Breast epithelium (tissue), 3 donors: ENCODE results near the gene COX7B.
"Not testable (repeated sequence)": the region's sequence is repeated elsewhere in the genome, so short reads cannot be mapped to it uniquely, and the experiment has no call there.

Source experiments
- POLR2A ChIP-seq: fragments of 450-650 bp; IDR thresholded peaks from one replicate; pipeline ENCODE4 v1.6.1; 2016; ENCODE audit warnings: antibody characterized with exemption, mild to moderate bottlenecking, moderate library complexity
- POLR2AphosphoS5 ChIP-seq, 3 donors: sonication (generic); formaldehyde crosslinking; IDR thresholded peaks; one replicate each; pipeline ENCODE4 v1.6.1; 2017; ENCODE audit warnings: antibody characterized with exemption in 3 of 3
- TF ChIP-seq, protein P1 (sequence below), 3 donors: fragments of 450-650 bp; IDR thresholded peaks; one replicate each; pipeline ENCODE4 v1.5.1; 2016 to 2017; ENCODE audit warnings: antibody characterized with exemption in 3 of 3, mild to moderate bottlenecking in 3 of 3, moderate library complexity in 3 of 3

DNA sequence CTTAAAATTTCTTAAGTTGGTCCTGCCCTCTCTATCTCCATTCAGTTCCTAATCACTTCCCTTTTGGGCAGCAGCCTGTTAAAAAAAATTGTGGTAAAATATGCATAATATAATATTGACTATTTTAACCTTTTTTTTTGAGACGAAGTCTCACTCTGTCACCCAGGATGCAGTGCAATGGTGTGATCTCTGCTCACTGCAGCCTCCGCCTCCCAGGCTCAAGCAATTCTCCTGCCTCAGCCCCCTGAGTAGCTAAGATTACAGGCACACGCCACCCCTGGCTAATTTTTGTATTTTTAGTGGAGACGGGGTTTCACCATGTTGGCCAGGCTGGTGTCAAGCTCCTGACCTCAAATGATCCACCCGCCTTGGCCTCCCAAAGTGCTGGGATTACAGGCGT lies 20.1 kb downstream of the COX7B start:
- TF ChIP-seq, protein P1, sequence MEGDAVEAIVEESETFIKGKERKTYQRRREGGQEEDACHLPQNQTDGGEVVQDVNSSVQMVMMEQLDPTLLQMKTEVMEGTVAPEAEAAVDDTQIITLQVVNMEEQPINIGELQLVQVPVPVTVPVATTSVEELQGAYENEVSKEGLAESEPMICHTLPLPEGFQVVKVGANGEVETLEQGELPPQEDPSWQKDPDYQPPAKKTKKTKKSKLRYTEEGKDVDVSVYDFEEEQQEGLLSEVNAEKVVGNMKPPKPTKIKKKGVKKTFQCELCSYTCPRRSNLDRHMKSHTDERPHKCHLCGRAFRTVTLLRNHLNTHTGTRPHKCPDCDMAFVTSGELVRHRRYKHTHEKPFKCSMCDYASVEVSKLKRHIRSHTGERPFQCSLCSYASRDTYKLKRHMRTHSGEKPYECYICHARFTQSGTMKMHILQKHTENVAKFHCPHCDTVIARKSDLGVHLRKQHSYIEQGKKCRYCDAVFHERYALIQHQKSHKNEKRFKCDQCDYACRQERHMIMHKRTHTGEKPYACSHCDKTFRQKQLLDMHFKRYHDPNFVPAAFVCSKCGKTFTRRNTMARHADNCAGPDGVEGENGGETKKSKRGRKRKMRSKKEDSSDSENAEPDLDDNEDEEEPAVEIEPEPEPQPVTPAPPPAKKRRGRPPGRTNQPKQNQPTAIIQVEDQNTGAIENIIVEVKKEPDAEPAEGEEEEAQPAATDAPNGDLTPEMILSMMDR (IDR thresholded peaks at IDR 0.05) = not testable (repeated sequence)
- not testable (repeated sequence) for TF ChIP-seq POLR2A; POLR2AphosphoS5 (IDR thresholded peaks at IDR 0.05)
